ENCODE results near the gene RTP2.

- TF ChIP-seq, protein P1, sequence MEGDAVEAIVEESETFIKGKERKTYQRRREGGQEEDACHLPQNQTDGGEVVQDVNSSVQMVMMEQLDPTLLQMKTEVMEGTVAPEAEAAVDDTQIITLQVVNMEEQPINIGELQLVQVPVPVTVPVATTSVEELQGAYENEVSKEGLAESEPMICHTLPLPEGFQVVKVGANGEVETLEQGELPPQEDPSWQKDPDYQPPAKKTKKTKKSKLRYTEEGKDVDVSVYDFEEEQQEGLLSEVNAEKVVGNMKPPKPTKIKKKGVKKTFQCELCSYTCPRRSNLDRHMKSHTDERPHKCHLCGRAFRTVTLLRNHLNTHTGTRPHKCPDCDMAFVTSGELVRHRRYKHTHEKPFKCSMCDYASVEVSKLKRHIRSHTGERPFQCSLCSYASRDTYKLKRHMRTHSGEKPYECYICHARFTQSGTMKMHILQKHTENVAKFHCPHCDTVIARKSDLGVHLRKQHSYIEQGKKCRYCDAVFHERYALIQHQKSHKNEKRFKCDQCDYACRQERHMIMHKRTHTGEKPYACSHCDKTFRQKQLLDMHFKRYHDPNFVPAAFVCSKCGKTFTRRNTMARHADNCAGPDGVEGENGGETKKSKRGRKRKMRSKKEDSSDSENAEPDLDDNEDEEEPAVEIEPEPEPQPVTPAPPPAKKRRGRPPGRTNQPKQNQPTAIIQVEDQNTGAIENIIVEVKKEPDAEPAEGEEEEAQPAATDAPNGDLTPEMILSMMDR (IDR thresholded peaks at IDR 0.05; ENCODE audit: insufficient read depth, low read depth, low read length): no peak
- no peak for TF ChIP-seq EZH2 (IDR thresholded peaks at IDR 0.05; ENCODE audit: insufficient read depth, low read length)
These were observed 16.4 kb downstream of the RTP2 start for GRCh38 chr3:187685948-187686347.
